Progenitor cell of endocrine pancreas (in vitro differentiated cells): ENCODE data around the gene AMER2. TPM values are rescaled to one million over a fixed set of nuclear protein-coding genes. Genes with fewer than 3 reads are reported as not detected.

Source experiments
- DNase-seq: peaks from one replicate; pipeline ENCODE4 v3.0.0; 2021; ENCODE audit warnings: low spot score; ENCODE audit not compliant: unreplicated experiment
- H3K27ac Mint-ChIP-seq: 2 replicates; pipeline ENCODE4 v1.8.0; 2021; ENCODE audit warnings: mild to moderate bottlenecking, moderate library complexity, mixed read lengths
- H3K27me3 Mint-ChIP-seq: 2 replicates; pipeline ENCODE4 v1.8.0; 2021; ENCODE audit warnings: mixed read lengths
- H3K36me3 Mint-ChIP-seq: 2 replicates; pipeline ENCODE4 v1.8.0; 2022; ENCODE audit warnings: mixed read lengths; ENCODE audit not compliant: insufficient read depth
- H3K4me1 Mint-ChIP-seq: 2 replicates; pipeline ENCODE4 v1.8.0; 2021; ENCODE audit warnings: low read depth, mixed read lengths
- H3K4me3 Mint-ChIP-seq: 2 replicates; pipeline ENCODE4 v1.8.0; 2021; ENCODE audit warnings: low read depth, mild to moderate bottlenecking, moderate library complexity, mixed read lengths
- H3K9me3 Mint-ChIP-seq: 2 replicates; pipeline ENCODE4 v1.8.0; 2021; ENCODE audit warnings: low read depth, mixed read lengths
- CTCF ChIP-seq: fragments of 200-600 bp; sonication (generic); IDR thresholded peaks from one replicate; pipeline ENCODE4 v1.5.0; 2021; ENCODE audit warnings: antibody characterized with exemption, mild to moderate bottlenecking; ENCODE audit not compliant: unreplicated experiment
- total RNA-seq: library from RNA; stranded (reverse); gene quantifications from 2 replicates; pipeline ENCODE4 v1.2.1, GENCODE V29; 2021

AMER2 gene
- total RNA-seq, 1 donor from 2014 or later: 0.05 TPM

- no peaks in the 10 kb centered on the region for H3K4me1 Mint-ChIP-seq
- H3K27me3 Mint-ChIP-seq: peaks cover 42% of the 10 kb centered on the region
- H3K4me3 Mint-ChIP-seq: no peak overlapping the region
- peaks cover 3% of the 10 kb centered on the region for H3K9me3 Mint-ChIP-seq
- H3K27ac Mint-ChIP-seq: no peak overlapping the region
- no peaks in the 10 kb centered on the region for H3K36me3 Mint-ChIP-seq
- no peak for DNase-seq
- no peak for TF ChIP-seq CTCF
Observed at GRCh38 chr13:25132751-25133390, 39.2 kb downstream of the AMER2 start.

- no peak overlapping the region for H3K4me3 Mint-ChIP-seq
- peaks cover 6% of the 10 kb centered on the region for H3K9me3 Mint-ChIP-seq
- no peak overlapping the region for H3K27ac Mint-ChIP-seq
- H3K27me3 Mint-ChIP-seq: peaks cover 33% of the 10 kb centered on the region
- no peaks in the 10 kb centered on the region for H3K36me3 Mint-ChIP-seq
- DNase-seq: no peak
- no peak for TF ChIP-seq CTCF
- no peaks in the 10 kb centered on the region for H3K4me1 Mint-ChIP-seq
Observed at GRCh38 chr13:25131881-25132420, 40.1 kb downstream of the AMER2 start.

- Mint-ChIP-seq H3K4me3 (no peak overlapping the region), H3K27ac (no peak overlapping the region), H3K27me3 (peaks cover 23% of the 10 kb centered on the region), H3K36me3 (no peaks in the 10 kb centered on the region), H3K9me3 (peaks cover 12% of the 10 kb centered on the region), H3K4me1 (no peaks in the 10 kb centered on the region)
- no peak for TF ChIP-seq CTCF
- no peak for DNase-seq
Observed at GRCh38 chr13:25130944-25131343, 41.1 kb downstream of the AMER2 start.

- Mint-ChIP-seq H3K9me3 (peaks cover 13% of the 10 kb centered on the region), H3K27ac (no peak overlapping the region), H3K27me3 (peaks cover 15% of the 10 kb centered on the region), H3K36me3 (peaks cover 1% of the 10 kb centered on the region), H3K4me1 (peaks cover 4% of the 10 kb centered on the region), H3K4me3 (no peak overlapping the region)
- TF ChIP-seq CTCF: no peak
- DNase-seq: no peak
Observed at GRCh38 chr13:25118378-25118905, 53.6 kb downstream of the AMER2 start.

- no peak overlapping the region for H3K4me3 Mint-ChIP-seq
- no peak for DNase-seq
- peaks cover 7% of the 10 kb centered on the region for H3K9me3 Mint-ChIP-seq
Observed at GRCh38 chr13:25117312-25117711, 54.8 kb downstream of the AMER2 start.

More at GRCh38 chr13:25117312-25117711, 54.8 kb downstream of the AMER2 start:
- Mint-ChIP-seq H3K27me3 (peaks cover 15% of the 10 kb centered on the region), H3K27ac (no peak overlapping the region), H3K4me1 (peaks cover 4% of the 10 kb centered on the region), H3K36me3 (peaks cover 1% of the 10 kb centered on the region)
- no peak for TF ChIP-seq CTCF
